ENCODE data around the gene PLCXD3.
"Not testable (repeated sequence)": the region's sequence is repeated elsewhere in the genome, so short reads cannot be mapped to it uniquely, and the experiment has no call there.

PLCXD3 gene

GRCh38 chr5:41349846-41350245, 160.6 kb downstream of the PLCXD3 start:
- DNase-seq (ENCODE audit: low read depth, low spot score), result no peak

DNA sequence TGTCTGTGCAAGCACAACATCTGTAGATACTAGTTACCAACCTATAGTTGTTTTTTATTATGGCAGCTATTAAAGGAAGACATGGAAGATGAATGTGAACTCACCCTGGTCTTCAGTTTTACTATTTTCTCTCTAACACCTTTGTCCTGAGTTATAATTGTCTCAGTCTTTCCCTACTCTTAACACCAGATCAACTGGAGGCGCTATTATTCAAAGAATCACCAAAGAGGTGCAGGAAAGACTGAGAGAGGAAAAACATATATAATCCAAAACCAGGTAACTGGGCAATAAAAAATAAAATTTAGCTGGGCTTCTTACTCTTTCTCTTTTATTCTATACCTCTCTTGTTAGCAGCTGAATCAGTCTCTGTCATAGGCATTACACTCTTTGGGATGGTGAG, 162.8 kb downstream of the PLCXD3 start:
- DNase-seq (ENCODE audit: low read depth, low spot score), result no peak

DNA sequence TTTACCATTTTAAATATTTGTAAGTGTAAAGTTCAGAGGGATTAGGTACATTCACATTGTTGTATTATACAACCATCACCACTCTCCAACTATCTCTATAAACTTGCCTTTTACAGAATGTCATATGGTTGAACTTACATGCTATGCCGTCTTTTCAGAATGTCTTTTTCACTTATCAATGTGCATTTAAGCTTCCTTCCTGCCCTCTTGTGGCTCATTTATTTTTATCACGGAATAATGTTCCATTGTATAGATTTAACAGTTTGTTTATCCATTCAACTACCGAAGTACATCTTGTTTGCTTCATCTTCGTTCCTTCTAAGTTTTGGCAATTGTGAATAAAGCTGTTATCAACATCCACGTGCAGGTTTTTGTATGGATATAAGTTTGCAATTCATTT, 163.8 kb downstream of the PLCXD3 start:
- DNase-seq (ENCODE audit: low read depth, low spot score), result no peak

DNA sequence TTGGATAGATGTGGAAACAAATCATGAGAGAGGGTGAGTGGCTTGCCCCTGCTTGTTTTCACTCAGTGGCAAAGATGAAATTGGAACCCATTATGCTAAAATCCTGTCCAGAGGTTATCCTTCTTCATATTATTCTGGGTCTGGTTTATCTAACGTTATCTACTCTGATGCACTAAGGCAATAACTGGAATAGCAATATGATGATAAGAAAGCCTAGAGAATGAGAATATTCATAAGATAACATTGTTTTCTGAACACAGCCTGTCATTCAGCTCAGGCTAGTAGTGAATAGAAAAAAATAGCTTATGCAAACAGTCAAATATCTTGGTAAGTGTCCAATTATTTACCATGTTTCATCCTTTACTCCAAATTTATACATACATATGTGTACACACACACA, 165.1 kb downstream of the PLCXD3 start:
- DNase-seq (ENCODE audit: low read depth, low spot score), result no peak

GRCh38 chr5:41339339-41339738, 171.1 kb downstream of the PLCXD3 start:
- DNase-seq (ENCODE audit: low read depth, low spot score), result no peak

DNA sequence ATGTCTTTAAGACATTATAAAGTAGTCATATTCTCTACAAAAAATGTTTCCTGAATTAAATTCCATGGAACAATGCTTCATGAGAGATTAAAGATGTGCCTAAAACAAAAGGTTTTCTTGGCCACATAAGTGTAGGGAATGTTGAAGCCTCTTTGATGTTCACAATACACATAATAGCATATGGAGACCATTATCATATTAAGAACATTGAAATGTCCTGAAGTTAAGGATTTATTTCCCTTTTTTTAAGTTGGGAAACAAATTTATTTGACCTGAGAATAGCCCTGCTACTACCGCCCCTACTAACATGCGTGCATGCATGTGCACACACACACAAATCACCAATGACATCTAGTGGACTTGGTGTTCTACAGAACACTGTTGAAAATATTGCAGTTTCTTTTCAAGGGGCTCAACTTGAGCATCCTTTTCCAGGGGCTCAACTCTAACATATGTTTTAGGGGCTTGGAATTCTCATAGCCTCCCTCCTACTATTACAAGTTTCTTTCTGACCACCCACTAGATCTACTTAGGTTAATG, 172.2 kb downstream of the PLCXD3 start:
- DNase-seq (ENCODE audit: low read depth, low spot score), result no peak

GRCh38 chr5:41337724-41338123, 172.7 kb downstream of the PLCXD3 start:
- DNase-seq (ENCODE audit: low read depth, low spot score), result no peak

GRCh38 chr5:41337216-41337615, 173.2 kb downstream of the PLCXD3 start:
- DNase-seq (ENCODE audit: low read depth, low spot score), result no peak

DNA sequence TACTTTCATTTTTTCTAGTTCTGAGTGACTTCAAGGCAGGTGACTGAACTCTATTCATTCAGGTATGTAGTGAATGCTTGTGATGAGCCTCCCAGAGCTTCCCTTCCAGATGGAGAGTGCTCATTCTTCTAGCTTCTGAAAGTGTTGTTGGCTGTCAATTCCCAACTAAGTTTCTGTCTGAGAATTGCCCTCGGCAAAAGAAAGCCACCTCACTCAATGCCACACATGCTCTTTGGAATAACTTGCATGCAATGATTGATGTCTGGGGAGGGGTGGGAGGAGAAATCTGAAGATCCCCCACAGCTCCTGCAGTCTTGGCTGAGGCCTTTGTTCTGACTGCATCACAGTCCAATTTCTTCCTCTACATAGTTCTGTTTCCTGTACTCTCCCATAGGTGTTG, 173.9 kb downstream of the PLCXD3 start:
- DNase-seq (ENCODE audit: low read depth, low spot score), result no peak

- no peak for DNase-seq (ENCODE audit: low read depth, low spot score)
Measured at GRCh38 chr5:41335596-41336181, 174.7 kb downstream of the PLCXD3 start.

DNA sequence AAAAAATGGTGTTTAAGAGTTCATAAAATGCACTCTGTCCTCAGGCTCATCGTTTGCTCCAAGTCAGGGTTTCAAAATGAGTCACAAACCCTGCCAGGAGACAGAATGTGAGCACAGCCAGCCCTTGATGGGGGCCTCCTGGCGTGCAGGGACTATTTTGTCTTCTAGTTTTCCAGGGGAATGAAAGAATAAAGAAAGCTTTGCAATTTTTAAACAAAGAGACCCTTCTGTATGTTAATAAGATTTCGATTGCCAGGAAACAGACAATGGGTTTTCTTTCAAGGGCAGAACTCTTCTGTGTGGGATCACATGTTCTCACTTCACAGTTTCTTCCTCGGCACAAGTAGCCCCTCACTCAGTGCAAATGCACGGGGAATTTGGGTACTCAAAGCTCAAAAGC, 175.6 kb downstream of the PLCXD3 start:
- peak; percentile 26 for DNase-seq (ENCODE audit: low read depth, low spot score)

DNA sequence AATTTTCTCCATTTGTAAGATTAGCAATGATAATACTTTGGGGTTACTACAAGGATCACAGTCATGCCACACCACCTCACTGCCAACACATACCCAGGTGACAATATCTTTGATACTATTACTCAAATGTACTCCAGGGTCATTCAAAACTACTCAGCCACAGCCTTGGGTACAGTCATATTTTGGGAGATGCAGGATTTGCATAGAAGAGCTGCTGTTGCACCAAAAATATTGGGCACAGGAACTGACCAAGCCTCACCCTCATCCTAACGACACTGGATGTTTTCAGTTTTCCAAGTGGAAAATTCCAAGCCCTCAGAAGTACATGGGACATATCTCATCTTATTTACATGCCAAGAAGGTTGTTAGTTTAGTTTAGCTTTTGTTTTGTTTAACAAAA, 176.2 kb downstream of the PLCXD3 start:
- no peak for DNase-seq (ENCODE audit: low read depth, low spot score)

DNA sequence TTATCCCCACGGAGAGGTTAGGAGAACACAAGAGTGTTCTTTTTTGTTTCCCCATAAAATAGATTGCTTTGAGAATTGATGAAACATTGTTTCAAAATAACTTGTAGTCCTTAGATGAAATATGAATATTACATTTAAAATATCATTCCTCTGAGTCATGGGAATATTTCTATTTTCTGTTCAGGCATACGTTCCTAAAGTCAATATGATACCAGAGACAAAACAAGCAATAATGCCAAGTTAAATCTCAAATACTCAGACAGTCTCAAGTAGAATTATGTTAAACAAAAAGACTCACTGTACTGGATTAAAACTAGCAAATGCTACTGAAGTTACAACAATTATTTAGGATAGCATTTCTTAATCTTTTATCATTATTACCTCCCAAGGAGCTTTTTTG, 185.3 kb downstream of the PLCXD3 start:
- no peak for DNase-seq (ENCODE audit: low read depth, low spot score)

DNA sequence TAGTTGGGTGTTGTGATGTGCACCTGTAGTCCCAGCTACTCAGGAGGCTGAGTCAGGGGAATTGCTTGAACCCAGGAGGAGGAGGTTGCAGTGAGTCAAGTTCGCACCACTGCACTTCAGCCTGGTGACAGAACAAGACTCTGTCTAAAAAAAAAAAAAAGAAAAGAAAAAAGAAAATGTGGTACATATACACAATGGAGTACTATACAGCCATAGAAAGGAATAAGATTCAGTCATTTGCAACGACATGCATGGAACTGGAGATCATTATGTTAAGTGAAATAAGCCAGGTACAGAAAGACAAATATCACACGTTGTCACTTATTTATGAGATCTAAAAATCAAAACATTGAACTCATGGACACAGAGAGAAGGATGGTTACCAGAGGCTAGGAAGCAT, 187.6 kb downstream of the PLCXD3 start:
- not testable (repeated sequence) for DNase-seq (ENCODE audit: low read depth, low spot score)

DNA sequence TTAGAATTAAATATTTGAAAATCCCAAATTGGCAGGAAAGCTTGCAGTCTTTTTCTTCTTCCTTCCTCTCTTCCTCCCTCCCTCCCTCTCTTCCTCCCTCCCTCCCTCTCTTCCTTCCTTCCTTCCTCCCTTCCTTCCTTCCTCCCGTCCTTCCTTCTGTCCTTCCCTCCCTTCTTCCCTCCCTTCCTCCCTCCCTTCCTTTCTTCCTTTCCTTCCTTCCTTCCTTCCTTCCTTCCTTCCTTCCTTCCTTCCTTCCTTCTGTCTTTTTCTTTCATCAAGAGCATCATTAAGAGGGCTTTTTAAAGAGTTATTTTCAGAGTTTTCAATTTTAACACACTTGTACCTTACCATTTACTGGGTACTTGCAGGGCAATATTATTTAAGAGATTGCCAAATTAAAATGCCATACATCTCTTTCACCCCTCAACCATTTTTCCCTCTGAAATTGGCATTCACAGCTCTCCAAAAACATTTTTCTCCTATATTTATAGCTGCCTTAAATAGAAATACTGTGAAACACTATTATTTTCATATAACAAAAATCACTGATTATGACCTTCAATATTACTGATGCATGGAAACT, 197.8 kb downstream of the PLCXD3 start:
- no peak for DNase-seq (ENCODE audit: low read depth, low spot score)

- DNase-seq (ENCODE audit: low read depth, low spot score), result no peak
Measured at GRCh38 chr5:41312066-41312465, 198.3 kb downstream of the PLCXD3 start.

GRCh38 chr5:41309275-41309674, 201.1 kb downstream of the PLCXD3 start:
- DNase-seq (ENCODE audit: low read depth, low spot score), result no peak

DNA sequence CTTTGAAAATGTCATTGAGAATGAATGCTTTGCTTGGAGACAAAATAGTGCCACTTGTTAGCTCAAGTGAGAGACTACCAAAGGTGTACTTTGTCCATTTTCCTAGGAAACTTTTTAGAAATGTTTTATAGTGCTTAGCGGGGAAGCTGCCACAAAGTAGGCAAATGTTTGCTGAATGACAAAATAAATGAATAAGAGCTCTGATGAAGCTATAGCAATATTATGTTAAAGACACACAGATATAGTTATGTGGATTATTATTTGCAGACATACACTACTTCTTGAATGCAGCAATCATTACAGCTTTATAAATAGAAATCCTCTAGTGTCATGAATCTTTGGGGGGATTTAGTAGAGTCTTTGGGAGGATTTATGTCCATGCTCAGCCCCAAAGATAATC, 204.4 kb downstream of the PLCXD3 start:
- DNase-seq (ENCODE audit: low read depth, low spot score), result no peak

DNA sequence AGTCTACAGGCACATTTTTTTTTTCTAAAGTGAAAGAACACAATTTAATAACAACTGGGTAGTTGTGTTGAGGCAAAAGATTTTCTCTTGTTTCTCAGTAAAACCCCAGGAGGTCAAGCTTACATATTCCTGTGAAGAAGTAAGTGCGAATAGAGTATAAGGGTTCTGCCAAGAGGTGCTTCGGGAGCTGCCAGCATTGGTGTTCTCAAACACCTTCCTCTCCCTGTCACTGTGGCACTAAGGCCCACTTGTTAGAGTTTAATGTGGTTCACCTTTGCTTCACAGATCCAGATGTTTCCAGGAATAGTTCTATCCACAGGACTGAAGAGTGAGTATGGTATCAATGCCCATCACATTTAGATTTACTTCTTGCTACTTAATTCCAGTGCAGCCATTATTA, 205.3 kb downstream of the PLCXD3 start:
- DNase-seq (ENCODE audit: low read depth, low spot score), result no peak

GRCh38 chr5:41296066-41296465, 214.3 kb downstream of the PLCXD3 start:
- DNase-seq (ENCODE audit: low read depth, low spot score), result no peak

DNA sequence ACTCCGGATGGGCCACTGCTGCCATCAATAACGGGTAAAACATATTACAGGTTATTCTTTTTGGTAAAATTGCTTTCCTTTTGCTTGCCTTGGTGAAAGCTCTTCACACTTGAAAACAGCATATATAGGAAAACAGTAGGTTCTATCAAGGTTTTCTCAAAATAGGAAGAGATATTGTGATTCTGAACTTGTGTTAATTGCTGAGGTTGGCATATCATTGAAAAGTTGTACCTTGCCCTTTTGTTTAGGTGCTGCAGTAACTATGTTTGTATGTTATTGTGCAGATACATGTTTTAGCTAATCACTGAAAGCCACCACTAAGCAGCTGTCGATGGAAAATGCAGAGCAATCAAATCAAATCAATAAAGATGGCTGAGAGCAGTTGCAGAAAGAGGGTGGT, 219.1 kb downstream of the PLCXD3 start:
- DNase-seq (ENCODE audit: low read depth, low spot score), result no peak

DNA sequence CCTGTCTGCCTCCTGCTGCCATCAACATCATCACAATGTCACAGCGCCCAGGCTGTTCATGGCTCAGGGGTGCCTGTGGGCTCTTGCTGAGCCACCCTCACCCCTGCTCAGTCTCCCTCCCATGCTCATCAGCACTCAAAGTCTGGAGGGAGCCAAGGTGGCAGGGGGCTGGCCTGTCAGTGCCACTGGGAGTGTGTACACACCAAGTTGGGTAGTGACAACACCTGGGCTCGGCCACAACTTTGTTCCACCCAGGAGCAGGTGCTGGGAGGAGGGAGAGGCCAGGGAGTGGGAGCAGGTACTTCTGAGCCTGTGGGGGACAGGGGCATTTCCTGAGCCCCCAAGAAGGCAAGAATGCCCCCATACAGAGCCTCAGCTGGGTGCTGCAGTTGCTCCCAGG, 219.6 kb downstream of the PLCXD3 start:
- DNase-seq (ENCODE audit: low read depth, low spot score), result no peak

- DNase-seq (ENCODE audit: low read depth, low spot score), result no peak
Measured at GRCh38 chr5:41289970-41290464, 220.4 kb downstream of the PLCXD3 start.

GRCh38 chr5:41286696-41287095, 223.7 kb downstream of the PLCXD3 start:
- DNase-seq (ENCODE audit: low read depth, low spot score), result no peak

Data from smooth muscle cell of the brain vasculature (primary cell).